GM11168 (cell line): ENCODE results near the gene POU2F3.

Experiments
- in situ Hi-C: fragments of 300-500 bp; cut with MboI; formaldehyde crosslinking; loops from one replicate; pipeline ENCODE4 v1.12.0; 2022; ENCODE audit warnings: low sequenced_read_pairs; ENCODE audit not compliant: unreplicated experiment

Gene POU2F3

GRCh38 chr11:120224361-120224760 is 15.6 kb upstream of the POU2F3 start:
- in situ Hi-C loops = loop anchor here (10.0 kb wide), 1 partner anchor 50 kb away; no protein-coding TSS in a partner anchor

- in situ Hi-C loops = loop anchor here (10.0 kb wide), 1 partner anchor 50 kb away; no protein-coding TSS in a partner anchor
Observed at GRCh38 chr11:120224972-120225909, 14.7 kb upstream of the POU2F3 start.

GRCh38 chr11:120226242-120226641 is 13.7 kb upstream of the POU2F3 start:
- in situ Hi-C loops = loop anchor here (10.0 kb wide), 1 partner anchor 51 kb away; no protein-coding TSS in a partner anchor

GRCh38 chr11:120226714-120227113 is 13.2 kb upstream of the POU2F3 start:
- in situ Hi-C loops = loop anchor here (10.0 kb wide), 1 partner anchor 52 kb away; no protein-coding TSS in a partner anchor

- in situ Hi-C loops = loop anchor here (10.0 kb wide), 1 partner anchor 53 kb away; no protein-coding TSS in a partner anchor
Observed at GRCh38 chr11:120227228-120227852, 12.6 kb upstream of the POU2F3 start.

- in situ Hi-C loops = loop anchor here (10.0 kb wide), 1 partner anchor 54 kb away; no protein-coding TSS in a partner anchor
Observed at GRCh38 chr11:120228794-120229384, 11.1 kb upstream of the POU2F3 start.

GRCh38 chr11:120229451-120230424 is 10.2 kb upstream of the POU2F3 start:
- in situ Hi-C loops = loop anchor here (10.0 kb wide), 1 partner anchor 55 kb away; no protein-coding TSS in a partner anchor

GRCh38 chr11:120230433-120231071 is 9.4 kb upstream of the POU2F3 start:
- in situ Hi-C loops = no loop called here

- in situ Hi-C loops = no loop called here
Observed at GRCh38 chr11:120231963-120232362, 8.0 kb upstream of the POU2F3 start.

- in situ Hi-C loops = no loop called here
Observed at GRCh38 chr11:120233207-120233803, 6.6 kb upstream of the POU2F3 start.

- in situ Hi-C loops = no loop called here
Observed at GRCh38 chr11:120235024-120235628, 4.8 kb upstream of the POU2F3 start.

GRCh38 chr11:120236169-120237107 is 3.5 kb upstream of the POU2F3 start:
- in situ Hi-C loops = no loop called here

- in situ Hi-C loops = no loop called here
Observed at GRCh38 chr11:120238968-120239620, 846 bp upstream of the POU2F3 start.

- in situ Hi-C loops = no loop called here
Observed at GRCh38 chr11:120240866-120241265, 926 bp downstream of the POU2F3 start.

- in situ Hi-C loops = no loop called here
Observed at GRCh38 chr11:120241277-120241676, 1.3 kb downstream of the POU2F3 start.

GRCh38 chr11:120243221-120243620 is 3.3 kb downstream of the POU2F3 start:
- in situ Hi-C loops = no loop called here
